HK-2 (cell line): Measurements from ENCODE around the gene RAET1G.
"Not testable (repeated sequence)": the region's sequence is repeated elsewhere in the genome, so short reads cannot be mapped to it uniquely, and the experiment has no call there.

Experiments used
- DNase-seq: peaks from one replicate; pipeline ENCODE4 v3.0.0-alpha.2; 2018; ENCODE audit not compliant: unreplicated experiment

RAET1G gene

DNA sequence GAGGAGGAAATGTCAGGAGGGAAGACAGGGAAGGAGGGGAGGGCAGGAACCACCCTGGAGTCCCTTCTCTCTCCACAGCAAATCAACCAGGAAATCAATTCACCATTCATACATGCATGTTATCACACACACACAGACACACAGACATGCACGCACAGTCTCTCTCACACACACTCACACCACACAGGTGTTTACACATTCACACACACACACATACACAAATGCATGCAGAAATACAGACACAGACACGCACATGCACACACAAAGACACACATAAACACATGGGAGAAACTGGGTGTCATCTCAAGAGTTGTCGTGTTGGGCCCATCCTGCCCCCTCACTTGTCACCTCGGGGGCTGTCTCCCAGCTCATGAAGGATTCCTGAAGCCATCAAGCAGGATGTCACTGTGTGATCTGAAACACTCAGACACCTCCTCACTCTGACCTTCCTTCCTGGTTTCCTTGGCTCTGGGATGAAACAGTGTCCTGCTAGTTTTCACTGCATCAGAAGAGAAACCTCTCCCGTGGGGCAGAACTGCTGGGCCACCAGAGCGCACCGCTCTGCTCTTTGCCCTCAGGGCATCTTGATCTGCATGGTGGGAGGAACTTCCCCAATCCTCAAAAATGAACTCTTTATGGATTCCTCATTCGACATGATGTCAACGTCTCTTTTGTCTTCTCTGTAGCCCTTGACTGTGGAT lies 9.2 kb downstream of the RAET1G start:
- no peak for DNase-seq

DNA sequence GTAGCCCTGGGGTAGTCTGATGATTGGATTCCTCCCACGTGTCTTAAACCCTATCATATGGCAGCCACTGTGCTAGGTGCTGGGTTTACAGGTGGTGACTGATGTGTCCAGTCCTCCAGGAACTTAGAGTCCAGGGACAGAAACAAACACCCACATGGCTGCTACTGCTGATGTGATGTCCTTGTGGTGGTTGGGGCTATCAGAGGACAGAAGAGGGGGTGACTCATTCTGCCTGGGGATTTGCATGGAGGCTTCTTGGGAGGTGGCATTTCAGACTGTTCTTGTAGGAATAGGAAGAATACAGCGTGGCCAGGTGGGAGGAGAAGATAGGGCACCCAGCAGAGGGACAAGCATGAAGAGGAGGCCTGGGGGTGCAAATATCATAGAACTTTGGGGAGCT lies 9.8 kb downstream of the RAET1G start:
- DNase-seq: no peak

DNA sequence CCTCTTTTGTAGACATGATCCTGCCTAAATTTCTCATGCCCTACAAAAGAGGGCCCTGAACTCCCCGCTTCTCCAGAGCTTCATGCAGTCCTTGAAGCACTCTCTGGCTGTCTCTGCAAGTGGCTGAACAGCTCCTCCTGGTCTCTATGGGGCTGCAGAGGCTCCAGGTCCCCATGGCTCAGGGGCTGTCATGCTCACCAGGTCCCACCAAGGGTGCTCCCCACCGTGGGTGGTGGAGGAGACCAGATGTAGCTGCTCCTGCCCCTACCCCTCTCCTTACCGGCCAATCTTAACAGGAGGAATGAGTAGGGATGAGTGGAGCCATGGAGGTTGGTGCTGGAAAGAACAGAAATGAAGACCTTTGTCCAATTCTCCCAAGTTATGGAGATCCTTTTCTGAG lies 10.2 kb downstream of the RAET1G start:
- not testable (repeated sequence) for DNase-seq

DNA sequence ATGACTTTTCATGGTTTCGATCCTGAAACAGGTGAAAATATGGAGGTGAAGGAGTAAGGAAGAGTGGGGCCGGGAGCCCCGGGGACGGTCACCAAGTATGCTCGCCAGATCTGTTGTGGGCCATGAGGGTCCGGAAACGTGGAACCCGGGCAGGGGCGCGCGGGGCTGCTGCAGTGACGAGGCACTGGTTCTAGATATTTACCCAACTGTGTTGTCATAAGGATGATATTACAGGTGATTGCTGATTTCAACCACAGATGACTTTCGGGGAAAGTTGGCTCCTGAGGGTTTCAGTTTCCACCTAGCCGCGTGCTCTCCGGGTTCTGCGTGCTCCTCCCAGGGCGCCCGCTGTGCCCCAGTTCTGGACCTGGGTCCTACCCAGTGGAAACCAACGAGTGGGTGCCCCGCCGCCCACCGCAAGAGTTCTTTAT lies 12.2 kb downstream of the RAET1G start:
- DNase-seq: no peak

DNA sequence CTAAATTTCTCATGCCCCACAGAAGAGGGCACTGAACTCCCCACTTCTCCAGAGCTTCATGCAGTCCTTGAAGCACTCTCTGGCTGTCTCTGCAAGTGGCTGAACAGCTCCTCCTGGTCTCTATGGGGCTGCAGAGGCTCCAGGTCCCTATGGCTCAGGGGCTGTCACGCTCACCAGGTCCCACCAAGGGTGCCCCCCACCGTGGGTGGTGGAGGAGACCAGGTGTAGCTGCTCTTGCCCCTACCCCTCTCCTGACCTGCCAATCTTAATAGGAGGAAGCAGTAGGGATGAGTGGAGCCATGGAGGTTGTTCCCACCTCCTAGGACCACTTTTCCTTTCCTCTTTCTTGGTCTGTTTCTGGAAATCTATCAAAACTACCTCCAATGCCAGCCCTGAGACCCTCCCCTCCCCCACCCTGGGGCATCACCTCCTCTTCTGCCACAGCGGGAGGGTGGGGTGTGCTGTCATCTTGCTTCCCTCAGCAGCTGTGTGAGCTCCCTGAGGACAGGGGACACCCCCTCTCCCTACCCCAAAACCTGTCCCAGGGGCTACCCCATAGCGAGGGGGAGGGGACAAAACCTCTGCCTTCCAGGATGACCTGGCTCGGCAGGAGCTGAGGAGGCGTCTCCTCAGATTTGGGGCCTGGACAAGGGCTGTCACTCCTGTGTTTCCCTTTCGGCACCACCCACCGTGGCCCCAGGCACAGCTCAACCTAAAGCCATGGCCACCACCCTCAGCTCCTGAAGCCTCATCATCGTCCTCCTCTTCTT lies 13.0 kb downstream of the RAET1G start:
- no peak for DNase-seq

DNA sequence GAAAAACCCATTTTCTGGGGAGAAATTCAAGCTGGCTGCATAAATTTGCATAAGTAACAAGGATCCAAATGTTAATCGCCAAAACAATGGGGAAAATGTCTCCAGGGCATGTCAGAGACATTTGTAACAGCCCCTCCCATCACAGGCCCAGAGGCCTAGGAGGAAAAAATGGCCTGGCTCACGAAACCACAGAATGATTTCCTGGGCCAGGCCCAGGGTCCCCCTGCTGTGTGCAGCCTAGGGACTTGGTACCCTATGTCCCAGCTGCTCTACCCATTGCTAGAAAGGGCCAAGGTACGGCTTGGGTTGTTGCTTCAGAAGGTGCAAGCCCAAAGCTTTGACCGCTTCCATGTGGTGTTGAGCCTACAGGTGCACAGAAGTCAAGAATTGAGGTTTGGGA lies 14.4 kb downstream of the RAET1G start:
- DNase-seq: not testable (repeated sequence)

DNA sequence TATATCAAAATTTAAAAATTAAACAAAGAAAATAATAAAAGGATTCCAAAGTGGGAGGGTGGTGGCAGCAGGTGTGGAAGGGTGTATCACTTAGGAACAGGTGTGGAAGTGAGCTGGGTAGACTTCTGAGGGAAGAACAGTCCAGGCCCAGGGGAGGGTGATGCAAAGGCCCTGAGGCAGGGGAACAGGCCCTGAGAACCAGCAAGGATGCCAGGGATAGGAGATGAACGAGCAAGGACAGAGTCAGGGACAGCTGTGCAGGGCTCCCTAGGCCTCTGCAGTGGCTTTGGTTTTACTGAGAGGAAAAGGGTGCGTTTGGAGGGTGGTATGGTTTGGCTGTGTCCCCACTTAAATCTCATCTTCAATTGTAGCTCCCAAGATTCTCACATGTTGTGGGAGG lies 15.6 kb downstream of the RAET1G start:
- no peak for DNase-seq

DNA sequence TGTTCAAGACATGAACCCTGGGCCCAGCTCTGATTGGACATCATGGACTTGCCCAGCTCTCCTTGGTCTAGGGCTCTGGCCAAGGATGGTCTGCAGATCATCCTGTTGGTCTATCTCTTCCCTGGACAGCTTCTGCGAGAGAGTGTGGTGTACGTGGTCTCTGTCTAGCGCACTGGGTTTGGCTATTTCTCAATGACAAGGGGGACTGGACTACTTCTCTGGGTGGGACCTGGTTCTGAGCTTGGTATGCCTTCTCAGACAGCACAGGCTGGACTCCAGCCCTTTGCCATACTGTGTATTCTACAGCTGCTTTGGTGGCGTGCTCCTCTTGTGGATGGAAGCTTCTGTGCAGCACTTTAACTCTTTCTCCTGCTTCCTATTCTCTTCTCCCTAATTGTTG lies 16.5 kb downstream of the RAET1G start:
- no peak for DNase-seq

DNA sequence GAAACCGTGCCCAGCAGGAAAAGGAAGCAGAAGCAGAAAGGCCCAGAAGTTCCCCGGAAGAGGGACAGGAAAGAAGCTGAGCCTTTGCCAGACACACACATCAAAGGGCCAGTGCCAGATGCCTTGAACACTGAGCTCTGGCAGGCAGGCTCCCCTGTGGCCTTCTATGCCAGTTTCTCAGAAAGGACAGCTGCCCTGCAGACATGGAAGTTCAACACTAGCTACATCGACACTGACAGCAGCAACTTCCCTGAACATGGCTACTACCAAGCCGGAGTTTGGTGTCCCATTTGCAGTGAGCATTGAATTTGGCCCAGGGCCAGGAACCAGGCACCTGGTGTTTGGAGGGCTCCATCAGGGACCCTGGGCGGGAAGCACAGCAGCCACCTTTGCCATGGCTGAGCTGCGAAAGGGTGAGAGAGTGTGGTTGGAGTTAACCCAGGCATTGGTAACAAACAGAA lies 17.0 kb downstream of the RAET1G start:
- DNase-seq: no peak

DNA sequence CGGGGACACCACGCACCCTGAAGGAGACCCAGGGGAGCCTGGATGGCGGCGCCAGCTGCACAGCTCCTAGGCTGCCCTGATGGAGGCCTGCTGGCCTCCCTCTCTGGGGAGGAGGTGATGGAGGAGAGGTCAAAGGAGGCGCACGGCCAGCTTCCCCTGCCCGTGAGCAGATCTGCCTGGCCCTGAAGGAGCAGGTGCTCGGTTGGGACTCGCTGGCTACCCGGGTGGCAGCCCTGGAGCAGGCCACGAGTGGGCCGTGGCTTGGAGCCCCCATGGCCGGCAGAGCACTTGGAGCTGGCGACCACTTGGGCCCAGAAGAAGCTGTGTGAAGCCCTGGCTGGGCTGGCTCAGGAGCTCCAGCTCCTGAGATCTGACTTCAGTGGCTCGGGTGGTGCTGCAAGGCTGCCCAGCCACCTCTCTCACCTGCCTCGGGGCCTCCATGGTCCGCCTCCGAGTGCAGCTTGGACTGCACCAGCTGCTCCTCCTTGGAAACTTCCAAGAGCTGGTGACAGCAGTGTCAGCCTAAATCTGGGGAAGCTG lies 17.5 kb downstream of the RAET1G start:
- no peak for DNase-seq

DNA sequence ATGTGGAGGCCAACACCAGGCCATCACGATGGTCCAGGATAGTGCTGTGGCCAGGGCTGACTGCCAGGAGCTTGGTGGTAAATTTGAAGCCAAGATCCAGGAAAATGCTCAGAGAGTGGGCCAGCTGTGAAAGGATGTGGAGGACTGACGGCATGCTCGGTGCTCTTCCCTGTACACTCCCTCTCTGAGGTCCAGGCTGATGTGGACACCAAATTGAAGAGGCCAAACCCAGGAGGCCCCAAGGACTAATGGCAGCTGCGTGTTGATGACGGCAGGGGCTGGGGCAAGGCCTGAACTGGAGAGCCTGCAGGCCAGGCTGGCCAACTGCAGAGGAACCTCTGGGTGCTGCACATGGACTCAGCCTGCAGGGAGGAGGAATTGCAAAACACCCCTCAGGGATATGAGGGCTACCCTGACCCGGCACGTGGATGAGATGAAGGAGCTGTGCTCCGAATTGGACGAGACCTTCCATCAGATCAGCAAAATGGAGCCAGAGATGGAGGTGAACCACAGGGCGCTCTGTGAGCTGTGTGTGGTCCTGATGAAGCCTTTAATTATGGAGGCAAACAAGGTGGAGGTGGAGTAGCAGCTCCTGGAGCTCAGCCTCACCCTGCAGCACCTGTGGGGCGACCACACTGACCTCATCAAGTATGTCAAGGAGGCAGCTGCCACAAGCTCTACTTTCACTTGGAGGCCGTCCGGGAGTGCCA lies 18.1 kb downstream of the RAET1G start:
- no peak for DNase-seq

DNA sequence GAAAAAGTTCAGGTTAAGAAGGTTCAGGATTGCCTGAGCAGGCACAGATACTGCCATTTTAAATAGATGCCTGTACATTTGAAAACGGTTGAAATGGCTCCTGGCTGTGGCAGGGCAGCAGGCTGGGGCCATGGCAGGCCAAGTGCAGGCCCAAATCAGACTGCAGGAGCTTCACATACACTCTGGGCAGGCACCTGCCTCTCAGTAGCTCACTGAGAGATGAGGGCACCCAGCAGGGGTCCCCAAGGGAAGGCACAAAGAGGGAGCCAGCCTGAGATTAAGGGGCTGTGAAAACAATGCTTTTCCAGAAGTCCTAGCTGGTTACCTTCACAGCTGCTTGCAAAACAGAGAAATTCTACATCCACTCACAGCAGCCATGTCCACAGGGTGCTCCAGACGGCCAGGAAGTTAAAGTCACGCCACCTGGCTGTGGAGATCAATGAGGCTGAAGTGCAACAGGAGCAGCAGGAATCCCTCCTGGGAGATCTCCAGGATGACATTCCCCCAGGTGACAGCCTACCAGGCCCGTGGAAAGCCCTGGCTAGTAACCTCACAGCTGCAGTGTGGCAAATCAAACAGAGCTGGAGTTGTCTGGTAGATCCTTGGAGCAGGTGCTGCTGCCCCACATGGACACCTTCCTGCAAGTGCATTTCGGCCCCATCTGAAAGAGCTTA lies 18.8 kb downstream of the RAET1G start:
- DNase-seq: no peak

DNA sequence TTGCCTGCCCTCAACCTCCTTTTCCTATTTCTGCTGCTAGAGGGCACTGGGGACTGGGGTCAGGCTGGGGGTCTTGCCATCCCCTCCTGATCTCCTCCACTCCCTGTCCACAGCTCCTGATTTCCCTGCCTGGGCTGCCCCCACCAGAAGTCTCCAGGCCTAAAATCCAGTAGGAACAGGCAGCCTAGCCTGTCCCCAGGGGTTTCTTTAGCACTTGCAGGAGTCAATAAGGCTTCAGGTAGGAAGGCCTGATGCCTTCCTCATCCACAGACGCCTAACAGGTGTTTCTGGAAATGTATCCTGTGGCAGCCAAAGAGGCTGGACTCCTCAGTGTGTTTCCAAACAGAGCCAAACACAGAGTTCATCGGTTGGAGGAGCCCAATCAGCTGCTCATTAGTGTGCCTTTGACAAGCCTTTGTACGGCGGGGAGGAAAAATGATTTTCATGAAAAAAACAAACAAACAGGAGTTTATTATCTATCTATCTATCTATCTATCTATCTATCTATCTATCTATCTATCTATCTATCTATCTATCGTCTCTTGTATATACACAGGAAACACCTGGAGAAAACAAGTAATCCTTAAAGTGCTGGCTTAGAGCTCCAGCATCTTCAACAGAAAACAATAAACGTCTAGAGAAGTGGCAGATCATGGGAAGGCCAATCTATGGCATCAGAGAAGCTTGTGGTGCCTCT lies 21.3 kb downstream of the RAET1G start:
- DNase-seq: no peak

DNA sequence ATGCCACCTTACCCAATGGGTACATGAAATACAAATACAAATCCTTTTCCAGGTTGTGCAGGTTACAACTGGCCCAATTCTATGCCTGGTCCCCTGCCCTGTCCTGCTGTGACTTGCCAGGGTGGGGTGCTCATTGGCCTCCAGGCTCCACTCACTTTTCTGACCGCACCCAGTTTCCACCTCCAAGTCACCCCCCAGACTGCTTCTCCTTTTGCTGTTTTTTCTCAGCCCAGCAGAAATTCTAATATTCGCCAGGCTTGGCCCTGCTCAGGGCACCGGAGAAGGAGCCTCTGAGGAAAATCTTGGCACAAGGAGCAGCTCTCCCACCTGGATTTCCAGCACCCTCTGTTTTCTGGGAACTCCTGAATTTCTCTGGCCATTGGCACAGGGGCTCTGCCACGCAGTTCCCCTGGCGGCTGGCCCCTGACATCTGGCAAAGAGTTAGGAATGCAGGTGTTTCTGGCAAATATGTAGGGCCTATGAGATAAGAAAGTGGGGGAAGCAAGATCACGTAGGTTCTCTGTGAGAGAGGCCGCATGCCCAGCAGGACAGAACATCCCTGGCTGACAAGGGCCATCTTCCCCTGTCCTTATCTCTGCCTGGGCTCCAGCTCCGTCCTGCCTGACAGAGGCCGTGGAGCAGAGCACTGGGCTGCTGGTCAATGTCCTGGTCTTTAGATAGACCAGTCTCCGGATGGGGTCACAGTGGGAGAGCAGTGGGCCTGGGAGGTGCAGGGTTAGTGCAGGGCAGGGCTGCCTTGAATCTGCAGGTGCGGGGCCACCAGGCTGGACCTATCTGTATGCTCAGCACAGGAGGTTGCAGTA lies 22.1 kb downstream of the RAET1G start:
- no peak for DNase-seq

DNA sequence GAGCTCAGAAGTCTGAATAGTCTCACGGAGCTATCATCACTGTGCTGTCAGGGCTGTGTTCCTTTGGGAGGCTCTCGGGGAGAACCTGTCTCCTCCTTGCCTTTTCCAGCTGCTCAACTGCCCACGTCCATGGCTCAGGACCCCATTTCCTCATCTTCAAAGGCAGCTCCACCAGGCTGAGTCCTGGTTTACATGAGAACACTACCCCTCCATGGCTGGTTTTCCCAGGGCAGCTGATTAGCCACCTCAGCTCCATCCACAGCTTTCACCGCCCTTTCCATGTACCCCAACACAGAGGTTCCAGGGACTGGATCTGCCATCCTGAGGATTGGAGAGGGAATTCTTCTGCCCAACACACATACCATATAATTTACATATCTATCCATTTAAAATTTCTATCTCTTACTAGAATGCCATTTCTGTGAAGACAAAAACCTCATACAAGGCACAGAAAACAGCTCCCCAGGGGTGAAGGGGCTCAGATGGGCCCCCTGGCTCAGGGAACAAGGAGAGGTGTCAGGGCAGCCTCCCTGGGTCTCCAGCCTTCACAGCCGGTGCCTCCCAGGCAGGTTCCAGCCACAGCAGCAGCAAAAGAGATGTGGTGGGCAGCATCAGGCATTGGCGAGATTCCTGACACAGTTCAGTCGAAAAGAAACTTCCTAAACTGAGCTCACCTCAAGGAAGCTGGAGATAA lies 22.8 kb downstream of the RAET1G start:
- no peak for DNase-seq

DNA sequence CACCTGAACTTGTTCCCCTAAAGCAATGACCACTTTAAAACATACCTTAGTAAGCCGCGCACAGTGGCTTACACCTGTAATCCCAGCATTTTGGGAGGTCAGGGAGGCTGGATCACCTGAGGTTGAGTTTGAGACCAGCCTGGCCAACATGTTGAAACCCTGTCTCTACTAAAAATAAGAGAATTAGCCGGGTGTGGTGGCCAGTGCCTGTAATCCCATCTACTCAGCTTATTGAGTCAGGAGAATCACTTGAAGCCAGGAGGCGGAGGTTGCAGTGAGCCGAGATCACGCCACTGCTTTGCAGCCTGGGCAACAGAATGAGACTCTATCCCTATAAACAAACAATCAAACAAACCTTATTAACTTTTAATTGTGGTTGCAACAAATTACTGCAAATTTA lies 23.4 kb downstream of the RAET1G start:
- no peak for DNase-seq

DNA sequence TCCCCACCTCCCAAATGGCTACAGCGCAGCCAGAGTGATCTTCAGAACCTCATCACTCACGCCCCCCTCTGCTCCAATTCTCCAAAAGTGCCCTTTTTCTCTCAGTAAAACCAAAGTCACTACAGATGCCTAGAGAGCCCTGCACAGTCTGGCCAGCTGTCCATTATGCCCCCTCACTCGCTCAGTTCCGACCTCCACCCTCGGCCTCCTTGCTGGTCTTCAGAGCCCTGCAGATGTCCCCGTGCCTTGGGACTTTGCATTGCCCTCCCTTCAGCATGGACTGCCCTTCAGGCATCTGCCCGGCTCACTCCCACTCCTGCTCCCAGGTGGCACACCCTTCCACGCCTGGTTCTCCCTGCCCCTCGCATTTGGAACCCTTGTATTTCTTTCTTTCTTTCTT lies 24.0 kb downstream of the RAET1G start:
- no peak for DNase-seq

DNA sequence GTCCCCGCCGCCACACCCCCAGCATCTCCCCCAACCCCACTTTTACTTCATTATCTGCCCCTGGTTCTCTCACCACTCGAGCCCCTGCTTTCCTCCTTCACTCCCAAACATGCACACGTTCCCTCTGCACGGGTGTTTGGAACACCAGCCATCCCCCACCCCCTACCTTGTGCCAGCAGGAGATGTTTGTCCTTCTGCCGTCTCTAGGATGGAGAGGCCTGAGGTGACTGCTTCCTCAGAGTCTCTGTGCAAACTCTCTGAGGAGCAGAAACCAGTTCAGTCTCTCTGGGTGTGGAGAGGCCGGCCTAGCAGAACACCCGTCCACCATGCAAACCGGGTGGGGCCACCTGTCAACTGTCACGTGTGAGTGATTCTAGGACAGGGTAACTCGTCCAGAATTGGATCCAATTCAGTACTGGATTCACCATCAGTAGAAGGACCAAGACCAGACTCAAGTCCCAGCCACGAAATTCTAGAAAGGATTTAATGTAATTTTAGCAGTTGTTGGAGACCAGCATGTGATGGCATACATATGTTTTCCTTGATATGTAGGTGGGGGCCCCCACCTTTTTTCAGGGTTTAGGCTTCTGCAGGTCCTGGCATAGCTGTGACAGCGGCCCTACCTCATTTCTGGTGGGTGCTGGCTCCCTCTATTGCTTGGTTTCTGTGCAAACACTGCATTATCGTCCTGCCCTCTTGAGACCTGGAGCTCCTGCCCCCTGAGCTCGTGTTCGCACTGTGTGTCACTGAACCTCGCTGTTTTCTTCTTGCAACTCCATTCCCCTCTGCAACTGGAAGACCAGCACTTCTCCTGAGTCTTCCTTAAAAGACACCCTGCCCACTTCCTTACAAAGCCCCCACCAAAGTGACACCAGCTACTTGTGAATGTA lies 24.8 kb downstream of the RAET1G start, which contains the start of gene RAET1E:
Gene RAET1E (minus strand): TSS at position 259 of the 890 bp plus-strand sequence. CDS start 7,212 bp downstream, outside the sequence.
- DNase-seq: no peak
